ENCODE data around the gene STK33. TPM values are rescaled to one million over a fixed set of nuclear protein-coding genes. Genes with fewer than 3 reads are reported as not detected.

STK33 gene
- total RNA-seq, 1 experiment from 2014 or later = 10.9 TPM

DNA sequence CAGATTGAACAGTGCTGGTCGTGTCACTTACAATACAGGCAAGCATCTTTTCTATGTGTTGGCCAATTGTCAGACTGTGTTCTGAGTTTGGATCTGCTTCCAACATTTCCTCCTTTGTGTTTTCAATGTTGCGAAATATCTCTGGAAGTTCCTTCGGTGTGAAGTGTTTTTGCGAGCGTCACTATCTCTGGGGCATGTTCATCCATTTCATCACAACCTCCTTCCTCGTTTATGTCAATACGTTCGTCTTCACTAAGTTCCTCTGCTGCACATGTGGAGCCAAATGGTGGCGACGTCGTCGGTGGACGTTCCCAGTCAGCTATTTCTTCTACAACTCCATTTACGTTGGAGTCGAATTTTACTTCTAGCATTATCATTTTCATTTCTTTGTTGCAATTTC lies 230.1 kb downstream of the STK33 start:
- H3K27ac ChIP-seq (ENCODE audit: low read depth, low read length) = no peak overlapping the region
- no peaks in the 10 kb centered on the region for H3K9me2 ChIP-seq (ENCODE audit: insufficient read depth)
- BruUV-seq (replicated peaks) = no TSS peak
- no peaks in the 10 kb centered on the region for H4K20me1 ChIP-seq (ENCODE audit: insufficient read depth)
- no peaks in the 10 kb centered on the region for H3K27me3 ChIP-seq (ENCODE audit: insufficient read depth, low read length)
- H3K4me2 ChIP-seq (ENCODE audit: low read length) = no peak overlapping the region
- TF ChIP-seq ZFX (IDR thresholded peaks at IDR 0.05) (no peak), CEBPB (IDR thresholded peaks at IDR 0.05; ENCODE audit: low read depth) (no peak)
- DNase-seq (ENCODE audit: low read depth, low spot score) (no peak), ATAC-seq (no peak)
- H3K9ac ChIP-seq (ENCODE audit: low read length) = no peak overlapping the region
- no peaks in the 10 kb centered on the region for H3K4me1 ChIP-seq (ENCODE audit: control insufficient read depth in 1 of 2, insufficient read depth in 2 of 2, low read length in 2 of 2)
- ChIA-PET CTCF (no interaction called here), RAD21 (ENCODE audit: low non-redundant PET in 1 of 2, low total read pairs in 2 of 2, uncharacterized antibody in 2 of 2, unreplicated experiment in 2 of 2) (no interaction called here), POLR2A (no interaction called here)
- no peak overlapping the region for H2AFZ ChIP-seq (ENCODE audit: low read depth, low read length, poor library complexity, severe bottlenecking)
- no peaks in the 10 kb centered on the region for H3K36me3 ChIP-seq (ENCODE audit: control insufficient read depth in 1 of 2, insufficient read depth in 2 of 2, low read length in 2 of 2)
- H3K9me3 ChIP-seq (ENCODE audit: control insufficient read depth in 1 of 2, insufficient read depth in 1 of 2, low read depth in 1 of 2, low read length in 2 of 2) = no peaks in the 10 kb centered on the region
- no peak overlapping the region for H3K4me3 ChIP-seq (replicated peaks in 1 of 2; ENCODE audit: low read depth in 1 of 2, low read length in 2 of 2)
- intact Hi-C loops (cut with micrococcal nuclease) = no loop called here
- no peaks in the 10 kb centered on the region for H3K79me2 ChIP-seq (ENCODE audit: insufficient read depth, low read length)

DNA sequence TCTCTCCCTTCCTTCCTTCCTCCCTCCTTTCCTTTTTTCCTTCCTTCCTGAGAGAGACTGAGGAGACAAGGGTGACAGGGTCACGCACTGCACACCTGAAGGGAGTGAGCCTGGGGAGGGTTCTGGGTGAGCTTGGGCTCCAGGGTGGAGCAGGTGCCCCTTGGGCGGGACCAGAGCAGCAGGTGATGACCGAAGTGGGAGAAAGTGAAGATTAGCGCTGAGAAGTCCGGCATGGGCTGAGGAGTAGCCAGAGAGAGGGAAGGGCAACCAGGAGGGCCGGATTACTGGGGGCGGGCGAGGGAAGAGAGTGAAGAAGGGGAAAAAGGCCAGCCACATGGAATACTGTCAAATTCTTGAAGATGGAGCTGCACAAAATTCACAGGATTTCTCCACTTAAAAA lies 231.1 kb downstream of the STK33 start:
- H3K9me2 ChIP-seq (ENCODE audit: insufficient read depth) = no peaks in the 10 kb centered on the region

More for the DNA sequence above, 231.1 kb downstream of the STK33 start:
- no peak overlapping the region for H3K4me3 ChIP-seq (replicated peaks in 1 of 2; ENCODE audit: low read depth in 1 of 2, low read length in 2 of 2)
- intact Hi-C loops (cut with micrococcal nuclease) = no loop called here
- no TSS peak for BruUV-seq (replicated peaks)
- H3K36me3 ChIP-seq (ENCODE audit: control insufficient read depth in 1 of 2, insufficient read depth in 2 of 2, low read length in 2 of 2) = no peaks in the 10 kb centered on the region
- no peak overlapping the region for H3K4me2 ChIP-seq (ENCODE audit: low read length)
- no peak overlapping the region for H3K27ac ChIP-seq (ENCODE audit: low read depth, low read length)
- RAD21 ChIA-PET (ENCODE audit: low non-redundant PET in 1 of 2, low total read pairs in 2 of 2, uncharacterized antibody in 2 of 2, unreplicated experiment in 2 of 2) = no interaction called here
- ATAC-seq = no peak
- no peaks in the 10 kb centered on the region for H3K9me3 ChIP-seq (ENCODE audit: control insufficient read depth in 1 of 2, insufficient read depth in 1 of 2, low read depth in 1 of 2, low read length in 2 of 2)
- no peak overlapping the region for H2AFZ ChIP-seq (ENCODE audit: low read depth, low read length, poor library complexity, severe bottlenecking)
- no peaks in the 10 kb centered on the region for H3K79me2 ChIP-seq (ENCODE audit: insufficient read depth, low read length)
- POLR2A ChIA-PET = no interaction called here
- TF ChIP-seq POLR2AphosphoS5 (IDR thresholded peaks at IDR 0.05; ENCODE audit: low read depth, low read length) = no peak
- TF ChIP-seq, protein P1, sequence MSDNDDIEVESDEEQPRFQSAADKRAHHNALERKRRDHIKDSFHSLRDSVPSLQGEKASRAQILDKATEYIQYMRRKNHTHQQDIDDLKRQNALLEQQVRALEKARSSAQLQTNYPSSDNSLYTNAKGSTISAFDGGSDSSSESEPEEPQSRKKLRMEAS (IDR thresholded peaks at IDR 0.05) = no peak
- no peak for TF ChIP-seq ZFX (IDR thresholded peaks at IDR 0.05)
- no peak for TF ChIP-seq FOSL1 (IDR thresholded peaks at IDR 0.05; ENCODE audit: low read depth)
- TF ChIP-seq ELF1 (IDR thresholded peaks at IDR 0.05; ENCODE audit: borderline replicate concordance, low read depth) = no peak
- TF ChIP-seq TCF7L2 (IDR thresholded peaks at IDR 0.05; ENCODE audit: borderline replicate concordance, extremely low read depth, insufficient read depth, insufficient read length) = no peak
- TF ChIP-seq, protein P2, sequence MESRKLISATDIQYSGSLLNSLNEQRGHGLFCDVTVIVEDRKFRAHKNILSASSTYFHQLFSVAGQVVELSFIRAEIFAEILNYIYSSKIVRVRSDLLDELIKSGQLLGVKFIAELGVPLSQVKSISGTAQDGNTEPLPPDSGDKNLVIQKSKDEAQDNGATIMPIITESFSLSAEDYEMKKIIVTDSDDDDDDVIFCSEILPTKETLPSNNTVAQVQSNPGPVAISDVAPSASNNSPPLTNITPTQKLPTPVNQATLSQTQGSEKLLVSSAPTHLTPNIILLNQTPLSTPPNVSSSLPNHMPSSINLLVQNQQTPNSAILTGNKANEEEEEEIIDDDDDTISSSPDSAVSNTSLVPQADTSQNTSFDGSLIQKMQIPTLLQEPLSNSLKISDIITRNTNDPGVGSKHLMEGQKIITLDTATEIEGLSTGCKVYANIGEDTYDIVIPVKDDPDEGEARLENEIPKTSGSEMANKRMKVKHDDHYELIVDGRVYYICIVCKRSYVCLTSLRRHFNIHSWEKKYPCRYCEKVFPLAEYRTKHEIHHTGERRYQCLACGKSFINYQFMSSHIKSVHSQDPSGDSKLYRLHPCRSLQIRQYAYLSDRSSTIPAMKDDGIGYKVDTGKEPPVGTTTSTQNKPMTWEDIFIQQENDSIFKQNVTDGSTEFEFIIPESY (IDR thresholded peaks at IDR 0.05; ENCODE audit: extremely low read depth, insufficient replicate concordance, low read length) = no peak
- TF ChIP-seq YY1 (IDR thresholded peaks at IDR 0.05; ENCODE audit: extremely low read depth, insufficient replicate concordance, low read depth, low read length) = no peak
- no peak for TF ChIP-seq CEBPB (IDR thresholded peaks at IDR 0.05; ENCODE audit: low read depth)
- TF ChIP-seq, protein P3, sequence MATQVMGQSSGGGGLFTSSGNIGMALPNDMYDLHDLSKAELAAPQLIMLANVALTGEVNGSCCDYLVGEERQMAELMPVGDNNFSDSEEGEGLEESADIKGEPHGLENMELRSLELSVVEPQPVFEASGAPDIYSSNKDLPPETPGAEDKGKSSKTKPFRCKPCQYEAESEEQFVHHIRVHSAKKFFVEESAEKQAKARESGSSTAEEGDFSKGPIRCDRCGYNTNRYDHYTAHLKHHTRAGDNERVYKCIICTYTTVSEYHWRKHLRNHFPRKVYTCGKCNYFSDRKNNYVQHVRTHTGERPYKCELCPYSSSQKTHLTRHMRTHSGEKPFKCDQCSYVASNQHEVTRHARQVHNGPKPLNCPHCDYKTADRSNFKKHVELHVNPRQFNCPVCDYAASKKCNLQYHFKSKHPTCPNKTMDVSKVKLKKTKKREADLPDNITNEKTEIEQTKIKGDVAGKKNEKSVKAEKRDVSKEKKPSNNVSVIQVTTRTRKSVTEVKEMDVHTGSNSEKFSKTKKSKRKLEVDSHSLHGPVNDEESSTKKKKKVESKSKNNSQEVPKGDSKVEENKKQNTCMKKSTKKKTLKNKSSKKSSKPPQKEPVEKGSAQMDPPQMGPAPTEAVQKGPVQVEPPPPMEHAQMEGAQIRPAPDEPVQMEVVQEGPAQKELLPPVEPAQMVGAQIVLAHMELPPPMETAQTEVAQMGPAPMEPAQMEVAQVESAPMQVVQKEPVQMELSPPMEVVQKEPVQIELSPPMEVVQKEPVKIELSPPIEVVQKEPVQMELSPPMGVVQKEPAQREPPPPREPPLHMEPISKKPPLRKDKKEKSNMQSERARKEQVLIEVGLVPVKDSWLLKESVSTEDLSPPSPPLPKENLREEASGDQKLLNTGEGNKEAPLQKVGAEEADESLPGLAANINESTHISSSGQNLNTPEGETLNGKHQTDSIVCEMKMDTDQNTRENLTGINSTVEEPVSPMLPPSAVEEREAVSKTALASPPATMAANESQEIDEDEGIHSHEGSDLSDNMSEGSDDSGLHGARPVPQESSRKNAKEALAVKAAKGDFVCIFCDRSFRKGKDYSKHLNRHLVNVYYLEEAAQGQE (IDR thresholded peaks at IDR 0.05; ENCODE audit: low read depth) = no peak
- TF ChIP-seq EZH2 (IDR thresholded peaks at IDR 0.05) = no peak
- no peak for TF ChIP-seq POLR2A (IDR thresholded peaks at IDR 0.05; ENCODE audit: borderline replicate concordance, extremely low read depth, insufficient read depth, insufficient read length)
- TF ChIP-seq, protein P4, sequence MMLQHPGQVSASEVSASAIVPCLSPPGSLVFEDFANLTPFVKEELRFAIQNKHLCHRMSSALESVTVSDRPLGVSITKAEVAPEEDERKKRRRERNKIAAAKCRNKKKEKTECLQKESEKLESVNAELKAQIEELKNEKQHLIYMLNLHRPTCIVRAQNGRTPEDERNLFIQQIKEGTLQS (IDR thresholded peaks at IDR 0.05) = no peak
- no peak for TF ChIP-seq CBX3 (IDR thresholded peaks at IDR 0.05; ENCODE audit: low read depth)
- no peak for TF ChIP-seq EGR1 (IDR thresholded peaks at IDR 0.05; ENCODE audit: low read depth)
- no peak for TF ChIP-seq JUND (IDR thresholded peaks at IDR 0.05)
- H4K20me1 ChIP-seq (ENCODE audit: insufficient read depth) = no peaks in the 10 kb centered on the region
- no peak overlapping the region for H3K9ac ChIP-seq (ENCODE audit: low read length)
- CTCF ChIA-PET = no interaction called here
- no peaks in the 10 kb centered on the region for H3K27me3 ChIP-seq (ENCODE audit: insufficient read depth, low read length)
- no peak for DNase-seq (ENCODE audit: low read depth, low spot score)
- no peaks in the 10 kb centered on the region for H3K4me1 ChIP-seq (ENCODE audit: control insufficient read depth in 1 of 2, insufficient read depth in 2 of 2, low read length in 2 of 2)
